ENCODE data around the gene TRABD2B.

- TF ChIP-seq, protein P1, sequence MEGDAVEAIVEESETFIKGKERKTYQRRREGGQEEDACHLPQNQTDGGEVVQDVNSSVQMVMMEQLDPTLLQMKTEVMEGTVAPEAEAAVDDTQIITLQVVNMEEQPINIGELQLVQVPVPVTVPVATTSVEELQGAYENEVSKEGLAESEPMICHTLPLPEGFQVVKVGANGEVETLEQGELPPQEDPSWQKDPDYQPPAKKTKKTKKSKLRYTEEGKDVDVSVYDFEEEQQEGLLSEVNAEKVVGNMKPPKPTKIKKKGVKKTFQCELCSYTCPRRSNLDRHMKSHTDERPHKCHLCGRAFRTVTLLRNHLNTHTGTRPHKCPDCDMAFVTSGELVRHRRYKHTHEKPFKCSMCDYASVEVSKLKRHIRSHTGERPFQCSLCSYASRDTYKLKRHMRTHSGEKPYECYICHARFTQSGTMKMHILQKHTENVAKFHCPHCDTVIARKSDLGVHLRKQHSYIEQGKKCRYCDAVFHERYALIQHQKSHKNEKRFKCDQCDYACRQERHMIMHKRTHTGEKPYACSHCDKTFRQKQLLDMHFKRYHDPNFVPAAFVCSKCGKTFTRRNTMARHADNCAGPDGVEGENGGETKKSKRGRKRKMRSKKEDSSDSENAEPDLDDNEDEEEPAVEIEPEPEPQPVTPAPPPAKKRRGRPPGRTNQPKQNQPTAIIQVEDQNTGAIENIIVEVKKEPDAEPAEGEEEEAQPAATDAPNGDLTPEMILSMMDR (IDR thresholded peaks at IDR 0.05) = no peak
- no peak for TF ChIP-seq POLR2A (IDR thresholded peaks at IDR 0.05)
These were observed 216.7 kb downstream of the TRABD2B start for GRCh38 chr1:47780469-47780995.
